Endodermal cell (in vitro differentiated cells): Measurements from ENCODE around the gene SNRNP40. TPM values are rescaled to one million over a fixed set of nuclear protein-coding genes. Genes with fewer than 3 reads are reported as not detected.
A peak's percentile ranks its signal among the peaks of the same experiment; 100 is the strongest.

ENCODE experiments used
- DNase-seq: peaks from one replicate; pipeline ENCODE4 v3.0.0-alpha.2; 2017
- H3K27ac ChIP-seq: 2 replicates; pipeline ENCODE4 v1.5.1; 2013; ENCODE audit warnings: mild to moderate bottlenecking, low read depth, low read length, moderate library complexity
- H3K27me3 ChIP-seq: 2 replicates; pipeline ENCODE4 v1.6.1; 2013; ENCODE audit warnings: mild to moderate bottlenecking, low read length, moderate library complexity; ENCODE audit not compliant: insufficient read depth, control insufficient read depth, poor library complexity, severe bottlenecking
- H3K36me3 ChIP-seq: 2 replicates; pipeline ENCODE4 v1.7.0; 2013; ENCODE audit warnings: mild to moderate bottlenecking, low read length, moderate library complexity; ENCODE audit not compliant: control insufficient read depth, insufficient read depth
- H3K4me1 ChIP-seq: one replicate; pipeline ENCODE4 v1.7.0; 2013; ENCODE audit warnings: low read length; ENCODE audit not compliant: control insufficient read depth, insufficient read depth
- H3K4me3 ChIP-seq: 2 replicates; pipeline ENCODE4 v1.5.1; 2013; ENCODE audit warnings: mild to moderate bottlenecking, low read length, moderate library complexity
- H3K9ac ChIP-seq: 2 replicates; pipeline ENCODE4 v1.6.1; 2013; ENCODE audit warnings: mild to moderate bottlenecking, low read length, moderate library complexity; ENCODE audit not compliant: poor library complexity, severe bottlenecking; ENCODE audit errors: extremely low read depth
- H3K9me3 ChIP-seq: 2 replicates; pipeline ENCODE4 v1.6.1; 2013; ENCODE audit warnings: mild to moderate bottlenecking, low read length, moderate library complexity; ENCODE audit not compliant: control insufficient read depth
- H3K27ac Mint-ChIP-seq: 2 replicates; pipeline ENCODE4 v1.8.0; 2020; ENCODE audit warnings: mixed read lengths
- H3K27me3 Mint-ChIP-seq: 2 replicates; pipeline ENCODE4 v1.8.0; 2021; ENCODE audit warnings: mild to moderate bottlenecking, mixed read lengths; ENCODE audit not compliant: insufficient read depth
- H3K36me3 Mint-ChIP-seq: 2 replicates; pipeline ENCODE4 v1.8.0; 2020; ENCODE audit warnings: low read depth, mixed read lengths
- H3K4me1 Mint-ChIP-seq: 2 replicates; pipeline ENCODE4 v1.8.0; 2020; ENCODE audit warnings: mixed read lengths
- H3K4me3 Mint-ChIP-seq: 2 replicates; pipeline ENCODE4 v1.8.0; 2020; ENCODE audit warnings: mild to moderate bottlenecking, moderate library complexity, mixed read lengths
- H3K9me3 Mint-ChIP-seq: 2 replicates; pipeline ENCODE4 v1.8.0; 2020; ENCODE audit warnings: mild to moderate bottlenecking, mixed read lengths
- WGBS, 2 experiments: methylation state at CpG; one replicate each; pipeline versions ENCODE4 v1.1.5 to v1.1.7; 2013; ENCODE audit warnings: missing lambda C conversion rate in 2 of 2, mixed read lengths in 1 of 2; ENCODE audit not compliant: insufficient coverage in 1 of 2, insufficient read length in 1 of 2; 5-methylcytosine and 5-hydroxymethylcytosine counted together
- total RNA-seq, 2 donors: library from RNA; stranded (reverse); fragmentation: NEBNext Ultra II Directional in 1 of 2; extraction: Animal tissue kit (Norgen Biotek cat#: 25700) in 1 of 2; gene quantifications; 2 replicates in 1 of 2; 3 replicates in 1 of 2; pipeline ENCODE4 v1.2.1, GENCODE V29; 2021
- TF ChIP-seq, protein P1 (sequence below): fragments of 200-600 bp; sonication (generic); conservative IDR thresholded peaks from 2 replicates; pipeline ENCODE4 v1.5.0; 2021; ENCODE audit warnings: antibody characterized with exemption, mild to moderate bottlenecking

Gene SNRNP40
- total RNA-seq, 2 donors from 2014 or later: 98.6 to 141 TPM

DNA sequence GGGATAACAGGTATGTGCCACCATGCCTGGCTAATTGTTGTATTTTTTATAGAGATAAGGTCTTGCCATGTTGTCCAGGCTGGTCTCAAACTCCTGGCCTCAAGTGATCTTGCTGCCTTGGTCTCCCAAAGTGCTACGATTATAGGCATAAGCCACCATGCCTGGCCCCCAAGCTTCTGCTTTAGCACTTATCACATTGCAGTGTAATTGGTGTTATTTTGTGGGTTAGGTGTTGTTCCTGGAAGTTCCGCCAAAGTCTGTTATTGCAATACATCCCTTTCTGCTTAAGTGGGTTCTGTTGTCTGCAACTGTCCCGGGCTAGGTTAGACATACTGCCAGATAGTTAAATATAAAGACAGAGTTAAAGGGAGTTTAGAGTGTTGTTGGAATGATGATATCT, 3.6 kb upstream of the SNRNP40 start:
- Histone ChIP-seq H3K9me3 (no peaks in the 10 kb centered on the region), H3K36me3 (peaks cover 8% of the 10 kb centered on the region), H3K27me3 (no peaks in the 10 kb centered on the region), H3K4me1 (peaks cover 2% of the 10 kb centered on the region), H3K27ac (no peak overlapping the region), H3K4me3 (no peak overlapping the region), H3K9ac (no peak overlapping the region)
- TF ChIP-seq, protein P1, sequence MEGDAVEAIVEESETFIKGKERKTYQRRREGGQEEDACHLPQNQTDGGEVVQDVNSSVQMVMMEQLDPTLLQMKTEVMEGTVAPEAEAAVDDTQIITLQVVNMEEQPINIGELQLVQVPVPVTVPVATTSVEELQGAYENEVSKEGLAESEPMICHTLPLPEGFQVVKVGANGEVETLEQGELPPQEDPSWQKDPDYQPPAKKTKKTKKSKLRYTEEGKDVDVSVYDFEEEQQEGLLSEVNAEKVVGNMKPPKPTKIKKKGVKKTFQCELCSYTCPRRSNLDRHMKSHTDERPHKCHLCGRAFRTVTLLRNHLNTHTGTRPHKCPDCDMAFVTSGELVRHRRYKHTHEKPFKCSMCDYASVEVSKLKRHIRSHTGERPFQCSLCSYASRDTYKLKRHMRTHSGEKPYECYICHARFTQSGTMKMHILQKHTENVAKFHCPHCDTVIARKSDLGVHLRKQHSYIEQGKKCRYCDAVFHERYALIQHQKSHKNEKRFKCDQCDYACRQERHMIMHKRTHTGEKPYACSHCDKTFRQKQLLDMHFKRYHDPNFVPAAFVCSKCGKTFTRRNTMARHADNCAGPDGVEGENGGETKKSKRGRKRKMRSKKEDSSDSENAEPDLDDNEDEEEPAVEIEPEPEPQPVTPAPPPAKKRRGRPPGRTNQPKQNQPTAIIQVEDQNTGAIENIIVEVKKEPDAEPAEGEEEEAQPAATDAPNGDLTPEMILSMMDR: no peak
- H3K9me3 Mint-ChIP-seq: no peaks in the 10 kb centered on the region
- peaks cover 8% of the 10 kb centered on the region for H3K36me3 Mint-ChIP-seq
- no peak for DNase-seq
- H3K4me3 Mint-ChIP-seq: no peak overlapping the region
- H3K4me1 Mint-ChIP-seq: peaks cover 11% of the 10 kb centered on the region
- H3K27ac Mint-ChIP-seq: no peak overlapping the region
- WGBS, 2 experiments: 86 to 94% methylated on average over 1 to 3 of the region's 3 CpGs
- no peaks in the 10 kb centered on the region for H3K27me3 Mint-ChIP-seq

DNA sequence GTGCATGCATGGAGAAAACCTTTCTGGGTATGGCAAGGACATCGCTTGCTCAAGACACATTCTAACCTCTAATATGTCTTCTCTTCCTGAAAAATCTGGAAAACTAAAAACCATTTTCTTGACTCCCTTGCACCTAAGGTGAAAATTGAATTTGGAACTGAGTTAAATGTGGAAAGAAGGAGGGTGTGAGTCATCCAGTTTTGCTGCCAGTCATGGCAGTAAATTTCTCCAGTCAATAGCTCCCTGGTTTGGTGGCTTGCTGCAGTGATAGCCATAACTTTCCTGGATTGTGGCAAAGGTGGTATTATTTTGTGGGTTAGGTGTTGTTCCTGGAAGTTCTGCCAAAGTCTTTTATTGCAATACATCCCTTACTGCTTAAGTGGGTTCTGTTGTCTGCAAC, 2.8 kb upstream of the SNRNP40 start:
- DNase-seq: no peak
- 100% methylated on average over 1 of the region's 1 CpG for WGBS, 2 experiments
- H3K27ac Mint-ChIP-seq: peak overlapping the region; percentile 23
- no peaks in the 10 kb centered on the region for H3K27me3 ChIP-seq
- TF ChIP-seq, protein P1: no peak
- H3K9me3 Mint-ChIP-seq: no peaks in the 10 kb centered on the region
- no peak overlapping the region for H3K9ac ChIP-seq
- H3K4me3 Mint-ChIP-seq: no peak overlapping the region
- H3K27ac ChIP-seq: no peak overlapping the region
- peaks cover 2% of the 10 kb centered on the region for H3K4me1 ChIP-seq
- peaks cover 11% of the 10 kb centered on the region for H3K4me1 Mint-ChIP-seq
- H3K27me3 Mint-ChIP-seq: no peaks in the 10 kb centered on the region
- peaks cover 13% of the 10 kb centered on the region for H3K36me3 Mint-ChIP-seq
- peaks cover 16% of the 10 kb centered on the region for H3K36me3 ChIP-seq
- no peak overlapping the region for H3K4me3 ChIP-seq
- H3K9me3 ChIP-seq: no peaks in the 10 kb centered on the region

DNA sequence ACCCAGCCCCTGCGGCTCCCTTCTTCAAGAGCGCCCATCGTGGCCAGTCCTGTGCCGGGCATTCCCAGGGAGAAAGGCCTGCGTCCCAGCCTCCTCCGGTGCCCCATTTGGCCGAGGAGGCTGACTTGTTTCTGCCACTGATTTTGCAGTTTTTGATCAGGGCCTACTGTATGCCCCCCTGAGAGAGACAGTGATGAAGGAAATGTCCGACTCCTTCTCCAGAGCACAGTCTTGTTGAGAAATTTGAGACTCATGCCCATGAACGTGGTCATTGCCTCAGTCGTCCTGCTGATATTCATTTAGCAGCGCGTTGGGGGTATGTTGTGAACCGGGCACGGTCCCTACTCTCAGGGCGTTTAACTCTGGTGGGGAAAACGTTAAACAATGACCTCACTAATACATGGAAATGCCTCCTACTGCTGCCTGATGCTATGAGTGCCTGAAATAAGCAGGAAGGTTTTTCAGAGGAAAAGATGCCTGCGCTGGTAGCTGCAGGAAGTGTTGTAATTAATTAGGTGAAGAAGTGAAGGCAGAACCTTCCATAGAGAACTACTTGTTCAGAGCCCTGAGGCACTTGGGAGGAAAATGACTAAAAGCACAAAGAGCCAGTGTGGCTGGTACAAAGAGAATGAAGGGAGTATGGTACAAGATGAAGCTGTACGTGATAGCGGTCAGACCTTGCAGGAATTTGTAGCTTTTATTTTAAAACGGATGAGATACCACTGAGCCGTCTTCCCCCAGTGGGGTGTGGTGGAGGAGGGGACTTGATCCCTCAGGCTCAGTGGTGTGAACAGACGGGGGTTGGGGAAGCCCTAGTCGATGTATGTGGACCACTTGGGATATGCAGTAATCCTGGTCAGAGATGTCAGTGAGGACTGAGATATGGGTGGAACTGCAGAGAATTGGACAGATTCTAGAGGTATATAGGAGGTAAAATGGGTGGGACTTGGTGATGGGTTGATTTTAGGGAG, 974 bp upstream of the SNRNP40 start:
- TF ChIP-seq, protein P1: no peak
- Histone ChIP-seq H3K4me3 (peak overlapping the region; percentile 99), H3K9ac (peak overlapping the region; percentile 86), H3K27me3 (no peaks in the 10 kb centered on the region), H3K27ac (peak overlapping the region; percentile 74), H3K4me1 (peaks cover 2% of the 10 kb centered on the region), H3K9me3 (no peaks in the 10 kb centered on the region), H3K36me3 (peaks cover 30% of the 10 kb centered on the region)
- no peak overlapping the region for H3K4me3 Mint-ChIP-seq
- H3K9me3 Mint-ChIP-seq: no peaks in the 10 kb centered on the region
- WGBS, 2 experiments: 9 to 14% methylated on average over 14 to 23 of the region's 23 CpGs
- peaks cover 24% of the 10 kb centered on the region for H3K36me3 Mint-ChIP-seq
- H3K27me3 Mint-ChIP-seq: no peaks in the 10 kb centered on the region
- H3K27ac Mint-ChIP-seq: no peak overlapping the region
- peaks cover 11% of the 10 kb centered on the region for H3K4me1 Mint-ChIP-seq
- DNase-seq: peak; percentile 61
